HG03558 (cell line): ENCODE data around the gene SLC48A1.

Experiments
- ATAC-seq: cut with Tn5 transposase; IDR thresholded peaks from one replicate; pipeline ENCODE4 v1.9.1; 2021; ENCODE audit warnings: moderate number of reproducible peaks; ENCODE audit not compliant: unreplicated experiment; ENCODE audit errors: extremely low read depth

Gene SLC48A1

GRCh38 chr12:47774663-47775062 is 1.6 kb downstream of the SLC48A1 start:
- no peak for ATAC-seq

GRCh38 chr12:47775100-47775911 is 2.3 kb downstream of the SLC48A1 start:
- no peak for ATAC-seq

- ATAC-seq = no peak
Observed at GRCh38 chr12:47776471-47777143, 3.6 kb downstream of the SLC48A1 start.

- ATAC-seq = no peak
Observed at GRCh38 chr12:47777151-47777550, 4.1 kb downstream of the SLC48A1 start.

GRCh38 chr12:47777741-47778558 is 4.9 kb downstream of the SLC48A1 start:
- no peak for ATAC-seq

GRCh38 chr12:47778881-47779280 is 5.8 kb downstream of the SLC48A1 start:
- no peak for ATAC-seq

GRCh38 chr12:47779301-47779942 is 6.4 kb downstream of the SLC48A1 start:
- no peak for ATAC-seq

GRCh38 chr12:47779943-47780504 is 7.0 kb downstream of the SLC48A1 start:
- no peak for ATAC-seq

GRCh38 chr12:47781479-47782371 is 8.7 kb downstream of the SLC48A1 start:
- no peak for ATAC-seq

- ATAC-seq = no peak
Observed at GRCh38 chr12:47782372-47782770, 9.3 kb downstream of the SLC48A1 start.

GRCh38 chr12:47783024-47783755 is 10.2 kb downstream of the SLC48A1 start:
- ATAC-seq = no peak

GRCh38 chr12:47783821-47784819 is 11.1 kb downstream of the SLC48A1 start:
- no peak for ATAC-seq

- no peak for ATAC-seq
Observed at GRCh38 chr12:47785036-47785886, 12.2 kb downstream of the SLC48A1 start.

GRCh38 chr12:47785887-47786661 is 13.0 kb downstream of the SLC48A1 start:
- no peak for ATAC-seq

- no peak for ATAC-seq
Observed at GRCh38 chr12:47786662-47787280, 13.7 kb downstream of the SLC48A1 start.
